ENCODE measurements around the gene NTN5. TPM values are rescaled to one million over a fixed set of nuclear protein-coding genes. Genes with fewer than 3 reads are reported as not detected.
A peak's percentile ranks its signal among the peaks of the same experiment; 100 is the strongest.

NTN5 gene
- total RNA-seq, 4 donors from 2014 or later: 0.64 to 2.2 (median 1.3) TPM

- no peaks in the 10 kb centered on the region for H3K27me3 ChIP-seq
- H3K4me3 ChIP-seq: no peak overlapping the region
- DNase-seq (ENCODE audit: low spot score in 2 of 2): no peak
- peaks cover 9% of the 10 kb centered on the region for H3K36me3 ChIP-seq
- TF ChIP-seq EP300 (IDR thresholded peaks at IDR 0.05): no peak
- TF ChIP-seq POLR2A (IDR thresholded peaks at IDR 0.05): no peak
- no peak overlapping the region for H3K27ac ChIP-seq
- H3K9me3 ChIP-seq: no peaks in the 10 kb centered on the region
- peaks cover 47% of the 10 kb centered on the region for H3K4me1 ChIP-seq
- WGBS: 87% methylated on average over 9 of the region's 30 CpGs
Measured at GRCh38 chr19:48625891-48626327, 46.9 kb downstream of the NTN5 start.

GRCh38 chr19:48624791-48625723, 47.8 kb downstream of the NTN5 start:
- 52% methylated on average over 22 of the region's 24 CpGs for WGBS
- Histone ChIP-seq H3K27me3 (no peaks in the 10 kb centered on the region), H3K27ac (no peak overlapping the region), H3K4me1 (peaks cover 44% of the 10 kb centered on the region), H3K9me3 (no peaks in the 10 kb centered on the region), H3K36me3 (peaks cover 6% of the 10 kb centered on the region), H3K4me3 (peak overlapping the region; percentile 46)
- TF ChIP-seq POLR2A (IDR thresholded peaks at IDR 0.05) (no peak), POLR2AphosphoS5 (IDR thresholded peaks at IDR 0.05) (no peak), CTCF (IDR thresholded peaks at IDR 0.05) (no peak)
- DNase-seq (ENCODE audit: low spot score in 2 of 2): no peak

- peaks cover 46% of the 10 kb centered on the region for H3K4me1 ChIP-seq
- WGBS: 3% methylated on average over 36 of the region's 40 CpGs
- H3K27me3 ChIP-seq: no peaks in the 10 kb centered on the region
- H3K27ac ChIP-seq: peak overlapping the region; percentile 71
- H3K36me3 ChIP-seq: peaks cover 6% of the 10 kb centered on the region
- H3K9me3 ChIP-seq: no peaks in the 10 kb centered on the region
- TF ChIP-seq POLR2AphosphoS5 (IDR thresholded peaks at IDR 0.05) (peak in 1 of 3 donors; percentile 48), EP300 (IDR thresholded peaks at IDR 0.05) (no peak), CTCF (IDR thresholded peaks at IDR 0.05) (no peak)
- peak; percentile 97 to 98 for DNase-seq (ENCODE audit: low spot score in 2 of 2)
- H3K4me3 ChIP-seq: peak overlapping the region; percentile 46
Measured at GRCh38 chr19:48624067-48624594, 48.7 kb downstream of the NTN5 start.

- TF ChIP-seq POLR2AphosphoS5 (IDR thresholded peaks at IDR 0.05) (no peak), POLR2A (IDR thresholded peaks at IDR 0.05) (no peak), CTCF (IDR thresholded peaks at IDR 0.05) (no peak), EP300 (IDR thresholded peaks at IDR 0.05) (no peak)
- H3K4me1 ChIP-seq: peaks cover 46% of the 10 kb centered on the region
- 19% methylated on average over 8 of the region's 8 CpGs for WGBS
- H3K4me3 ChIP-seq: peak overlapping the region; percentile 46
- peak overlapping the region; percentile 64 for H3K27ac ChIP-seq
- no peaks in the 10 kb centered on the region for H3K9me3 ChIP-seq
- peaks cover 6% of the 10 kb centered on the region for H3K36me3 ChIP-seq
- no peaks in the 10 kb centered on the region for H3K27me3 ChIP-seq
- DNase-seq (ENCODE audit: low spot score in 2 of 2): no peak
Measured at GRCh38 chr19:48623556-48624066, 49.2 kb downstream of the NTN5 start.

- H3K4me3 ChIP-seq: peak overlapping the region; percentile 81
- H3K4me1 ChIP-seq: peaks cover 72% of the 10 kb centered on the region
- H3K9me3 ChIP-seq: no peaks in the 10 kb centered on the region
- H3K27me3 ChIP-seq: no peaks in the 10 kb centered on the region
- H3K27ac ChIP-seq: peak overlapping the region; percentile 88
- TF ChIP-seq POLR2A (IDR thresholded peaks at IDR 0.05): no peak
- WGBS: 33% methylated on average over 6 of the region's 6 CpGs
- no peak for DNase-seq (ENCODE audit: low spot score in 2 of 2)
- peaks cover 26% of the 10 kb centered on the region for H3K36me3 ChIP-seq
Measured at GRCh38 chr19:48619692-48620585, 52.9 kb downstream of the NTN5 start.

All from suprapubic skin (tissue), 4 donors.